HFF-Myc (cell line): ENCODE measurements around the gene CD209.

Experiments
- DNase-seq: peaks from one replicate; pipeline ENCODE4 v3.0.0-alpha.2; 2011; ENCODE audit warnings: low read depth; ENCODE audit errors: extremely low read depth
- H3K4me3 ChIP-seq: replicated peaks from 2 replicates; pipeline ENCODE4 v1.5.1; 2011; ENCODE audit warnings: low read depth, mild to moderate bottlenecking, control low read depth, low read length
- TF ChIP-seq, protein P1 (sequence below): IDR thresholded peaks from 2 replicates; pipeline ENCODE4 v1.5.1; 2012; ENCODE audit warnings: mild to moderate bottlenecking, low read depth, low read length, control low read depth; ENCODE audit errors: missing control alignments

CD209 gene

DNA sequence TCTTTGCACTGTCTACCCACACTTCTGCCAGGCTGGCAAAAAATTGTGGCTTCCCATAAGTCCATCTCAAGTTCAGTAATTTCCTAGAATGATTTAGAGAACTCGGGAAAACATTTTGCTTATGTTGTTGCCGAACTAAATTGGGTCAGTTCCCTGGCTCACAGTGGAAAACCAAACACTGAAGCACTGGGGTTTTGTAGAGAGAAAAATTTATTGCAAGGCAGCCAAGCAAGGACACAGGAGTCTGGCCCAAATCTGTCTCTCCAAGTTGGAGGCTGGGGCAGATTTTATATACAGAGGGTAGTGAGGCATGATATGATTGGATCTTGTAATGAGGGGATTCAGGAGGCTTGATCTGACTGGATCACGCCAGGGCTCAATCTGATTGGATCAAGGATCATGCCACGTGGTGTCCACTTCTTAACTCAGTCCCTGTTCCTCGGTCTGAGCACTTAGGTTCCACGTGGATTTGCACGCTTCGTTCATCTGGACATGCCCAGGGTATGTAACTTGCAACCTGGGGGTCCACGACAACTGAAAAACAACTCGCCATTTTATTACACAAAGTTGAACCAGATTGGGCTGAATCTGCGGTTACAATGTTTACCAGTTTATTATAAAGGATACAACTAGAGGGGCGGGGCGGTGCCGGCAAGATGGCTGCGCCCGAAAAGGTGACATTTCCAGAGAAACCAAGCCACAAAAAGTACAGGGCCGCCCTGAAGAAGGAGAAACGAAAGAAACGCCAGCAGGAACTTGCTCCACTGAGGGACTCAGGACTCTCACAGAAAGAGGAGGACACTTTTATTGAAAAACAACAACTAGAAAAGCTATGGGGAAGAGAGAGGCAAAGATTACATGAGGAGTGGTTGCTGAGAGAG lies 7.3 kb downstream of the CD209 start:
- DNase-seq: no peak
- TF ChIP-seq, protein P1, sequence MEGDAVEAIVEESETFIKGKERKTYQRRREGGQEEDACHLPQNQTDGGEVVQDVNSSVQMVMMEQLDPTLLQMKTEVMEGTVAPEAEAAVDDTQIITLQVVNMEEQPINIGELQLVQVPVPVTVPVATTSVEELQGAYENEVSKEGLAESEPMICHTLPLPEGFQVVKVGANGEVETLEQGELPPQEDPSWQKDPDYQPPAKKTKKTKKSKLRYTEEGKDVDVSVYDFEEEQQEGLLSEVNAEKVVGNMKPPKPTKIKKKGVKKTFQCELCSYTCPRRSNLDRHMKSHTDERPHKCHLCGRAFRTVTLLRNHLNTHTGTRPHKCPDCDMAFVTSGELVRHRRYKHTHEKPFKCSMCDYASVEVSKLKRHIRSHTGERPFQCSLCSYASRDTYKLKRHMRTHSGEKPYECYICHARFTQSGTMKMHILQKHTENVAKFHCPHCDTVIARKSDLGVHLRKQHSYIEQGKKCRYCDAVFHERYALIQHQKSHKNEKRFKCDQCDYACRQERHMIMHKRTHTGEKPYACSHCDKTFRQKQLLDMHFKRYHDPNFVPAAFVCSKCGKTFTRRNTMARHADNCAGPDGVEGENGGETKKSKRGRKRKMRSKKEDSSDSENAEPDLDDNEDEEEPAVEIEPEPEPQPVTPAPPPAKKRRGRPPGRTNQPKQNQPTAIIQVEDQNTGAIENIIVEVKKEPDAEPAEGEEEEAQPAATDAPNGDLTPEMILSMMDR: no peak
- H3K4me3 ChIP-seq: no peak overlapping the region

DNA sequence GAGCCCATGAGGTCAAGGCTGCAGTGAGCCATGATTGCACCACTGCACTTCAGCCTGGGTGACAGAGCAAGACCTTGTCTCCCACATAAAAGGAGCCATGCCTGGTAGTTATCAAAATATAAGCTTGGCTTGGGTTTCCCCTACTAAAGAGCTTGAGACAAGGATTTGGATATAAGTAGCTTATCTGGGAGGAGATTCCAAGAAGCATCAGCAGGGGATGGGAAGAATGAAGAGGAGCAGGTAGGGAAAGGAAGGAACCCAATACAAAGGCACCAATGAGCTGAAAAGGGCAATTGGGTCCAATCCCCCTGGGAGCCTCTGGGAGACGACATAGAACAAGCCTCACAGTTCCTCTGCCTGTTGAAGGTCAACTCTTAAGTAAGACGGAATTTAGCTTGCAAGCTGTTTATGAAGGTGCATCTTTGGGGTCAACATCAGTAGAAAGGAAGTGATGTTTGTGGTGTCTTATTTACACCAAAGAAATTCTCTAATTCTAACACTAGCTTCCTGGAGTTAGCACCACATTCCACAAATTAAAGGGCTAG lies 8.1 kb downstream of the CD209 start:
- DNase-seq: no peak
- TF ChIP-seq, protein P1: no peak
- no peak overlapping the region for H3K4me3 ChIP-seq

DNA sequence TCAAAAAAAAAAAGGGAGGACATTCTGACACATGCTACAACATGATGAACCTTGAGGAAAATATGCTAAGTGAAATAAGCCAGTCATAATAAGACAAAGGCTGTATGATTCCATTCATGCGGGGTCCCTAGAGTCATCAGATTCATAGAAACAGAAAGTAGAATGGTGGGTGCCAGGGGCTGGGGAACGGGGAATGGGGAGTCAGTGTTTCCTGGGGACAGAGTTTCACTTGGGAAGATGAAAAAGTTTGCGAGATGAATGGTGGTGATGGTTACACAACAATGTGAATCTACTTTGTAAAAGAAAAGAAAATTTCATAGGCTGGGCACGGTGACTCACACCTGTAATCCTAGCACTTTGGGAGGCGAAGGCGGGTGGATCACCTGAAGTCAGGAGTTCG lies 9.3 kb downstream of the CD209 start:
- no peak overlapping the region for H3K4me3 ChIP-seq
- TF ChIP-seq, protein P1: no peak
- no peak for DNase-seq

DNA sequence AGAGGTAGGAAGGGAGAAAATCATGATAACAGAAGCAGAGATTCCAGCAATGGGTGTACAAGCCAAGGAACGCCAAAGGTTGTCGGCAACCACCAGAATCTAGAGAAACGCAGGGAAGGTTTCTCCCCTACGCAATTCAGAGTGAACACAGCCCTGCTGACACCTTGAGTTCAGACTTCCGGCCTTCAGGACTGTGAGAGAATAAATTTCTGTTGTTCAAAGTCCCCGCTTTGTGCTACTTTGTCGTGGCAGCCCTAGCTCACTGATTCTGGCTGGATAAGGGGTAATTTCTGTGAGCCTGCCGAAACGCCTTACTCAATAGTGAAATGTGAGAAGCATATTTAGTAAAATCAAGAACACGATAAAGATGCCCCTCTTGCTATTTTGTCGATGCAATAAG lies 10.1 kb downstream of the CD209 start:
- TF ChIP-seq, protein P1: no peak
- DNase-seq: no peak
- no peak overlapping the region for H3K4me3 ChIP-seq

DNA sequence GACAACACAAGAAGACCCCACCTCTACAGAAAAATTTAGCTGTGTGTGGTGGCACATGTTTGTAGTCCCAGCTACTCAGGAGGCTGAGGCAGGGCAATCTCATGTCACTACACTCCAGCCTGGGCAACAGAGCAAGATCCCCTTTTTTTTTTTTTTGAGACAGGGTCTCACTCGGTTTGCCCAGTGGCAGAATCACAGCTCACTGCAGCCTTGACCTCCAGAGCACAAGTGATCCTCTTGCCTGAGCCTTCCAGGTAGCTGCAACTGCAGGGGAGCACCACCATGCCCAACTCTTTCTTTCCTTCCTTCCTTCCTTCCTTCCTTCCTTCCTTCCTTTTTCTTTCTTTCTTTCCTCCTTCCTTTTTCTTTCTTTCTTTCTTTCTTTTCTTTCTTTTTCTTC lies 11.2 kb downstream of the CD209 start:
- no peak for DNase-seq
- H3K4me3 ChIP-seq: no peak overlapping the region
- TF ChIP-seq, protein P1: no peak

DNA sequence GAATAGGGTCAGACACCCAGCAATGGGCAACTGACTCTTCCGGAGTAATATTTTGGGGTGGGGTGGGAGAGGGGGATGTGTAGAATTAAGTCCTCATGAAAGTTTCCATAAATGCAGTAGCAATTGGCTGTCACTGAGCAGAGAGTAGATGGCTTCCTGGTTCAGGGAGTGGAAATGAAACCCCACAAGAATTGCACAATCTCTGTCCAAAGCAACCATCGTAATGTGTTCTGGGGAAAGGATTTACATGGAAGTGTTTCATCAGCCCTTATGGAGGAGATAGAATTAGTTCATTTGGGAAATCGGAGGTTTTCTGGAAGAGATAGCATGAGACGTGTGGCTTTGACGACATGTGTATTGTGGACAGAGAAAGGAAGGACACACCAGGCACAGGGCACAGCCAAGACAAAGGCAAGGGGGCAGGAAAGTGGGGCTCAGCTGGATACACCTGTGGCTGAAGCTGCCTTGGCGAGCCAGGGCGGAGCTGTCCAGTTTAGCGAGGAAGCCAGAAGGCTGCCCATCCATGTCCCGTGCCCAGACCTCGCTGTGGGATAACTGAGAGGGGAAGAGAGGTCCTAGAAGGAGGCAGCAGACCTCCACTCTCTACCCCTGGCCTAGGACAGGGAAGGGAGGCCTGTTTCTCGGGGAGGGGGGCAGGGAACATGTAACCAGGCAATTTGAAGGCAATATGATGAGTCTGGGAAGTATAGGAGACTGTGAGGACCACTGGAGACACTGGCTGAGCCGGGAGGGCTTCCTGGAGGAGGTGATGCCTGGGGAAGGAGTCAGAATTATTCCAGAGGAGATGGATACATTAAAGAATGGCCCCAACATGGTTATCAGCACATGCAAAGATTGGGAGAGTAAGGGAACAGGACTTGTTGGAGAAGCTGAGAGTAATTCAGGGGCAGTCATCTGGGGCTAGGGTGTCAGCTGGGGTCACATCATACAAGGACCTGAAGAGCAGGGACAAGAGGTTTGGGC lies 12.8 kb downstream of the CD209 start:
- TF ChIP-seq, protein P1: no peak
- DNase-seq: no peak
- no peak overlapping the region for H3K4me3 ChIP-seq
